Measurements from ENCODE around the gene UBE2H.

UBE2H gene

GRCh38 chr7:129889133-129889844 lies 63.5 kb downstream of the UBE2H start:
- no peak for TF ChIP-seq JUND (IDR thresholded peaks at IDR 0.05; ENCODE audit: low read depth)
- in situ Hi-C loops (cut with HindIII; ENCODE audit: low pct_unique_long_range_greater_than_20kb, low sequenced_read_pairs) = no loop called here
- peak in 1 of 2 experiments; percentile 4 for DNase-seq (ENCODE audit: low read depth in 1 of 2, low spot score in 1 of 2)

- TF ChIP-seq JUND (IDR thresholded peaks at IDR 0.05; ENCODE audit: low read depth) = no peak
- peak in 1 of 2 experiments; percentile 7 for DNase-seq (ENCODE audit: low read depth in 1 of 2, low spot score in 1 of 2)
- in situ Hi-C loops (cut with HindIII; ENCODE audit: low pct_unique_long_range_greater_than_20kb, low sequenced_read_pairs) = no loop called here
Observed at GRCh38 chr7:129887865-129888264, 64.9 kb downstream of the UBE2H start.

- in situ Hi-C loops (cut with HindIII; ENCODE audit: low pct_unique_long_range_greater_than_20kb, low sequenced_read_pairs) = no loop called here
- no peak for TF ChIP-seq JUND (IDR thresholded peaks at IDR 0.05; ENCODE audit: low read depth)
- DNase-seq (ENCODE audit: low read depth in 1 of 2, low spot score in 1 of 2) = no peak
Observed at GRCh38 chr7:129886818-129887186, 66.0 kb downstream of the UBE2H start.

- no peak for TF ChIP-seq JUND (IDR thresholded peaks at IDR 0.05; ENCODE audit: low read depth)
- in situ Hi-C loops (cut with HindIII; ENCODE audit: low pct_unique_long_range_greater_than_20kb, low sequenced_read_pairs) = no loop called here
- DNase-seq (ENCODE audit: low read depth in 1 of 2, low spot score in 1 of 2) = no peak
Observed at GRCh38 chr7:129886167-129886817, 66.5 kb downstream of the UBE2H start.

GRCh38 chr7:129884495-129884894 lies 68.3 kb downstream of the UBE2H start:
- no peak for TF ChIP-seq JUND (IDR thresholded peaks at IDR 0.05; ENCODE audit: low read depth)
- DNase-seq (ENCODE audit: low read depth in 1 of 2, low spot score in 1 of 2) = no peak
- in situ Hi-C loops (cut with HindIII; ENCODE audit: low pct_unique_long_range_greater_than_20kb, low sequenced_read_pairs) = no loop called here

- no peak for DNase-seq (ENCODE audit: low read depth in 1 of 2, low spot score in 1 of 2)
- TF ChIP-seq JUND (IDR thresholded peaks at IDR 0.05; ENCODE audit: low read depth) = no peak
- in situ Hi-C loops (cut with HindIII; ENCODE audit: low pct_unique_long_range_greater_than_20kb, low sequenced_read_pairs) = no loop called here
Observed at GRCh38 chr7:129883151-129883550, 69.6 kb downstream of the UBE2H start.

GRCh38 chr7:129882531-129882930 lies 70.2 kb downstream of the UBE2H start:
- DNase-seq (ENCODE audit: low read depth in 1 of 2, low spot score in 1 of 2) = no peak
- in situ Hi-C loops (cut with HindIII; ENCODE audit: low pct_unique_long_range_greater_than_20kb, low sequenced_read_pairs) = no loop called here
- TF ChIP-seq JUND (IDR thresholded peaks at IDR 0.05; ENCODE audit: low read depth) = no peak

GRCh38 chr7:129877146-129877792 lies 75.5 kb downstream of the UBE2H start:
- in situ Hi-C loops (cut with HindIII; ENCODE audit: low pct_unique_long_range_greater_than_20kb, low sequenced_read_pairs) = no loop called here
- no peak for DNase-seq (ENCODE audit: low read depth in 1 of 2, low spot score in 1 of 2)
- no peak for TF ChIP-seq JUND (IDR thresholded peaks at IDR 0.05; ENCODE audit: low read depth)

- in situ Hi-C loops (cut with HindIII; ENCODE audit: low pct_unique_long_range_greater_than_20kb, low sequenced_read_pairs) = no loop called here
Observed at GRCh38 chr7:129875745-129876411, 76.9 kb downstream of the UBE2H start.

GRCh38 chr7:129875160-129875559 lies 77.6 kb downstream of the UBE2H start:
- in situ Hi-C loops (cut with HindIII; ENCODE audit: low pct_unique_long_range_greater_than_20kb, low sequenced_read_pairs) = no loop called here
- no peak for TF ChIP-seq JUND (IDR thresholded peaks at IDR 0.05; ENCODE audit: low read depth)
- DNase-seq (ENCODE audit: low read depth in 1 of 2, low spot score in 1 of 2) = no peak

More at GRCh38 chr7:129875745-129876411, 76.9 kb downstream of the UBE2H start:
- TF ChIP-seq JUND (IDR thresholded peaks at IDR 0.05; ENCODE audit: low read depth) = no peak
- no peak for DNase-seq (ENCODE audit: low read depth in 1 of 2, low spot score in 1 of 2)

GRCh38 chr7:129874722-129875121 lies 78.0 kb downstream of the UBE2H start:
- no peak for DNase-seq (ENCODE audit: low read depth in 1 of 2, low spot score in 1 of 2)
- no peak for TF ChIP-seq JUND (IDR thresholded peaks at IDR 0.05; ENCODE audit: low read depth)
- in situ Hi-C loops (cut with HindIII; ENCODE audit: low pct_unique_long_range_greater_than_20kb, low sequenced_read_pairs) = no loop called here

GRCh38 chr7:129872054-129872453 lies 80.7 kb downstream of the UBE2H start:
- no peak for DNase-seq (ENCODE audit: low read depth in 1 of 2, low spot score in 1 of 2)
- TF ChIP-seq JUND (IDR thresholded peaks at IDR 0.05; ENCODE audit: low read depth) = no peak
- in situ Hi-C loops (cut with HindIII; ENCODE audit: low pct_unique_long_range_greater_than_20kb, low sequenced_read_pairs) = no loop called here

GRCh38 chr7:129870668-129871067 lies 82.1 kb downstream of the UBE2H start:
- in situ Hi-C loops (cut with HindIII; ENCODE audit: low pct_unique_long_range_greater_than_20kb, low sequenced_read_pairs) = no loop called here
- no peak for TF ChIP-seq JUND (IDR thresholded peaks at IDR 0.05; ENCODE audit: low read depth)
- no peak for DNase-seq (ENCODE audit: low read depth in 1 of 2, low spot score in 1 of 2)
